RWPE2 (cell line): ENCODE measurements around the gene LYAR.

ENCODE experiments used
- ATAC-seq: fragments of 200-7000 bp; cut with Tn5 transposase; 3 replicates; pipeline ENCODE4 v1.9.1; 2021; ENCODE audit warnings: low read depth
- DNase-seq: peaks from one replicate; pipeline ENCODE4 v3.0.0-alpha.2; 2020; ENCODE audit warnings: low spot score
- H3K27ac ChIP-seq: fragments of 450-650 bp; 2 replicates; pipeline ENCODE4 v1.5.1; 2017; ENCODE audit warnings: mild to moderate bottlenecking; ENCODE audit not compliant: poor library complexity, severe bottlenecking
- H3K27me3 ChIP-seq: fragments of 250-450 bp; sonication (Bioruptor Pico); 2 replicates; pipeline ENCODE4 v1.5.1; 2021; ENCODE audit warnings: mild to moderate bottlenecking, moderate library complexity; ENCODE audit not compliant: insufficient read depth, poor library complexity, severe bottlenecking
- H3K36me3 ChIP-seq: fragments of 250-450 bp; sonication (Bioruptor Pico); 2 replicates; pipeline ENCODE4 v1.5.1; 2020; ENCODE audit warnings: low read depth, mild to moderate bottlenecking, moderate library complexity
- H3K4me1 ChIP-seq: fragments of 250-450 bp; sonication (Bioruptor Pico); 2 replicates; pipeline ENCODE4 v1.5.1; 2021; ENCODE audit warnings: mild to moderate bottlenecking, moderate library complexity; ENCODE audit not compliant: insufficient read depth, poor library complexity, severe bottlenecking
- H3K4me3 ChIP-seq: fragments of 250-450 bp; sonication (Bioruptor Pico); 2 replicates; pipeline ENCODE4 v1.5.1; 2021; ENCODE audit warnings: mild to moderate bottlenecking, moderate library complexity; ENCODE audit not compliant: severe bottlenecking
- H3K9me3 ChIP-seq: fragments of 250-450 bp; sonication (Bioruptor Pico); 2 replicates; pipeline ENCODE4 v1.5.1; 2021; ENCODE audit warnings: mild to moderate bottlenecking, moderate library complexity; ENCODE audit not compliant: severe bottlenecking
- TF ChIP-seq, protein P1 (sequence below): fragments of 450-650 bp; IDR thresholded peaks from one replicate; pipeline ENCODE4 v1.5.1; 2017; ENCODE audit warnings: mild to moderate bottlenecking, moderate library complexity; ENCODE audit not compliant: poor library complexity, severe bottlenecking

LYAR gene

DNA sequence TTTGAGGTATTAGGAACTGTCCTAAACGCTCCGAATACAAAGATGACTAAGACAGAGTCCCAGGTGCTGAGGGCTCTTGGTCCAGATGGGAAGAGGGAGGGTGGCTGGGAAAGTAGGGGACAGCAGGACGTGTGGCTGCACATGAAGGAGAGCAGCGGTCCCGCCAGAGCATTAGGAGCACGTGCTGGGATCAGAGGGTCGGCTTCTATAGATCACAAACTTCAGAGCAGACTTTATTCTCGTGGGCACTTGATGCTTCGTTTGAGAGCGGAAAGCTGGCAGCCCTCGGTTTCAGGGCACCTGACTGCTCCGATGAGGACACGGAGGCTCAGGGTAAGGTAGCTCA, 26.2 kb upstream of the LYAR start:
- Histone ChIP-seq H3K27ac (no peak overlapping the region), H3K4me3 (no peak overlapping the region), H3K36me3 (0 out of 2 replicates have a peak, but pooled peaks cover 6% of the 10 kb centered on the region), H3K4me1 (no peaks in the 10 kb centered on the region), H3K9me3 (no peaks in the 10 kb centered on the region), H3K27me3 (no peaks in the 10 kb centered on the region)
- ATAC-seq (no peak), DNase-seq (no peak)
- TF ChIP-seq, protein P1, sequence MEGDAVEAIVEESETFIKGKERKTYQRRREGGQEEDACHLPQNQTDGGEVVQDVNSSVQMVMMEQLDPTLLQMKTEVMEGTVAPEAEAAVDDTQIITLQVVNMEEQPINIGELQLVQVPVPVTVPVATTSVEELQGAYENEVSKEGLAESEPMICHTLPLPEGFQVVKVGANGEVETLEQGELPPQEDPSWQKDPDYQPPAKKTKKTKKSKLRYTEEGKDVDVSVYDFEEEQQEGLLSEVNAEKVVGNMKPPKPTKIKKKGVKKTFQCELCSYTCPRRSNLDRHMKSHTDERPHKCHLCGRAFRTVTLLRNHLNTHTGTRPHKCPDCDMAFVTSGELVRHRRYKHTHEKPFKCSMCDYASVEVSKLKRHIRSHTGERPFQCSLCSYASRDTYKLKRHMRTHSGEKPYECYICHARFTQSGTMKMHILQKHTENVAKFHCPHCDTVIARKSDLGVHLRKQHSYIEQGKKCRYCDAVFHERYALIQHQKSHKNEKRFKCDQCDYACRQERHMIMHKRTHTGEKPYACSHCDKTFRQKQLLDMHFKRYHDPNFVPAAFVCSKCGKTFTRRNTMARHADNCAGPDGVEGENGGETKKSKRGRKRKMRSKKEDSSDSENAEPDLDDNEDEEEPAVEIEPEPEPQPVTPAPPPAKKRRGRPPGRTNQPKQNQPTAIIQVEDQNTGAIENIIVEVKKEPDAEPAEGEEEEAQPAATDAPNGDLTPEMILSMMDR, result no peak

DNA sequence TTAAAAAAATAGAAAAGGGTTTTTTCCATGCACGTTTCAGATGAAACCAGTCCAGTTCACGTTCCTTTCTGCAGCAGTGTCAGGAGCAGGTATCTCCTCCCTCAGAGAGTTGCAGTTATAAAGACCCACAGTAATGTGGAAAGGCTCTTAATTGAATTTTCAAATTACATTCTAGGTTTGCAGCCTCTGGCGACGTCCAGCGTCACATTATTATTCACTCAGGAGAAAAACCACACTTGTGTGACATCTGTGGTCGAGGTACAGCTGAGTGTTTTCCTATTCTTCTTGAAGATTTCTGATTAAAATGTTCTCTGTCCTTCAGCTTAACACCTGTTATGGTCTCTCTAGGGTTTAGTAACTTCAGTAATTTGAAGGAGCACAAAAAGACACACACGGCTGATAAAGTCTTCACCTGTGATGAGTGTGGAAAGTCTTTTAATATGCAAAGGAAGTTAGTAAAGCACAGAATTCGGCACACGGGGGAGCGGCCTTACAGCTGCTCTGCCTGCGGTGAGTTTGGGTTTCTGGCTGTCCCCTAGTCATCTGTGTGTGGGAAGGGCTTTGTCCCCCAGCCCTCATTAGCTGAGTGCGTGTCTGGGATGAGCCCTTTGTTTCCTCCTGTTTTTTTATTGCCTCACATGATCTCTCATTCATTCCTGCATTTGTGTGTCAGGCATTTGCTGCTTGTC, 25.7 kb upstream of the LYAR start:
- no peak for ATAC-seq
- H3K4me1 ChIP-seq, result no peaks in the 10 kb centered on the region
- no peak for DNase-seq
- H3K4me3 ChIP-seq, result no peak overlapping the region
- no peaks in the 10 kb centered on the region for H3K9me3 ChIP-seq
- no peaks in the 10 kb centered on the region for H3K27me3 ChIP-seq
- no peak overlapping the region for H3K27ac ChIP-seq
- 0 out of 2 replicates have a peak, but pooled peaks cover 6% of the 10 kb centered on the region for H3K36me3 ChIP-seq
- TF ChIP-seq, protein P1, result no peak

DNA sequence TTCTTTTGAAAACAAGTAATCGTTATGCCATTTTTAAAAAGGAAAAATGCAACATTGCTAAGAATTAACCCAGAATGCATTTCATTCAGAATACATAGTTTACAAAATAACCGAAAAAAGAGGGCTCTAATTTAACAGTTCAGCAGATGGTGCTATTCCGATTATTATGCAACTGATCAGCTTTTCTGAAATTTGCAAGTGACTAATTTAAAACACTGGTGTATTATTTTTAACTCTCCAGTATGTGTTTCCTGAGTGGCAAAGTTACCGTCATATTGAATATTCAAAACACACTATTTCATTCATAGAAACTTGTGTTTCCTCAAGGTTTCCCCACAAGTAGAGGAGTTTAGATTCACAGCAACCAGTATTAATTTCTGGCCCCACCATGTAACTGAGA, 21.2 kb upstream of the LYAR start:
- 0 out of 2 replicates have a peak, but pooled peaks cover 6% of the 10 kb centered on the region for H3K36me3 ChIP-seq
- no peak for DNase-seq
- no peak for ATAC-seq

DNA sequence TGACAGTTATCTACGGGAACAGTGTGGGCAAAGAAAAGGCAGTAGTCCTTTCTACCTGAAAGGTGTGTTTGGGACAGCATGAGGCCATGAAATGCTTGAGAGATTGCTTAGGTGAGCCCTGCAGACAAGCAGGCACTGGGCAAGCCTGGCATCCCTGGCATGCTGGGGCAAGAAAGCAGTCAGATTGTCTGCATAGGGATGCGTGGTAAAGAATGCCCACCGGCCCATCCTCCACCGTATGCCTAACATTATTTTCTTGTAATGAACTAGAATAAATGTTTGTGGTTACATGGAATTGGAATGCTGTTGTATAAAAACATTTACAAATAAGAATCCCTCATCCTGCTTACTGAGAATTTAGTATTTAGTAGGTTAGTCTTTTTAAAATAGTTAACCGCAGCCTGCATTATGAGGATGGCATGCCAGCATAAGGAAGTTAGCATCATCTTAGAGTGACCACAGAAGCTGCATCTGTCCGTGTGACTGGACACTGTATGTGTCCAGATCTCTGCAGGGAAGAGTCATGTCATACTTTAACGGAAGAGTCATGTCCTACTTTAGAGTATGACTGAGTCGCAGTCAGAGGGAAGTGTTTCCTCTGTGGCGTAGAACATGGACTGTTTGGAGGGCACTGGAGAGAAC, 19.0 kb upstream of the LYAR start:
- DNase-seq (no peak), ATAC-seq (peak; percentile 79)
- TF ChIP-seq, protein P1, result no peak
- Histone ChIP-seq H3K9me3 (no peaks in the 10 kb centered on the region), H3K27ac (peak overlapping the region; percentile 37), H3K4me3 (no peak overlapping the region), H3K4me1 (peaks cover 12% of the 10 kb centered on the region), H3K27me3 (no peaks in the 10 kb centered on the region), H3K36me3 (peaks cover 6% of the 10 kb centered on the region)

More for the DNA sequence above, 21.2 kb upstream of the LYAR start:
- H3K27ac ChIP-seq, result no peak overlapping the region
- peaks cover 12% of the 10 kb centered on the region for H3K4me1 ChIP-seq
- H3K27me3 ChIP-seq, result no peaks in the 10 kb centered on the region
- no peak overlapping the region for H3K4me3 ChIP-seq
- H3K9me3 ChIP-seq, result no peaks in the 10 kb centered on the region
- TF ChIP-seq, protein P1, result no peak

DNA sequence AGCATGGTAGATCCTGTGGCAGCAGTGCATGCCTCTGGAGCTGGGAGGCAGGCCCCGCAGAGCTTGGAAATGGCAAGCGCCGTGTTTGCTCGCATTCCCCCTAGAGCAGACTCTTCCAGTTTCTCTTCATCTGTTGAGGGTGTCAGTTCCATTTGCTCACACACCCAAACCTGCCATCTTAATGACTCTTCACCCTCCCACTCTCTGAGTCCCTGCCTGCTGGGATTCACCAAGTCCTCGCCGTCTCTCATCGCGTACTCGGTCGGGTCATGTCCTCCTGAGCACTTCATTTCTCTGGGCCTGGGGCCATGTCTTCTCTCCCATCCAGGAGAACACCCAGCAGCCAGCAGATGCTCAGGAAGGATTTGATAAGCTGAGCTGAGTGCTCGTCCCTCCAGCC, 17.0 kb upstream of the LYAR start:
- Histone ChIP-seq H3K27me3 (no peaks in the 10 kb centered on the region), H3K4me1 (peaks cover 12% of the 10 kb centered on the region), H3K36me3 (peaks cover 22% of the 10 kb centered on the region), H3K4me3 (no peak overlapping the region), H3K27ac (no peak overlapping the region), H3K9me3 (no peaks in the 10 kb centered on the region)
- TF ChIP-seq, protein P1, result no peak
- ATAC-seq (no peak), DNase-seq (no peak)
